ENCODE measurements around the gene DHRS7C.
A peak's percentile ranks its signal among the peaks of the same experiment; 100 is the strongest.

The DHRS7C gene

GRCh38 chr17:9809409-9809808, 18.0 kb upstream of the DHRS7C start:
- no peaks in the 10 kb centered on the region for H3K79me2 ChIP-seq (ENCODE audit: control insufficient read depth, insufficient read depth, low read length, poor library complexity)
- no peak overlapping the region for H4K8ac ChIP-seq (ENCODE audit: low read depth, low read length)
- no peak overlapping the region for H4K91ac ChIP-seq (ENCODE audit: low read depth, low read length)
- H3K9ac ChIP-seq (ENCODE audit: low read length) = no peak overlapping the region
- H4K12ac ChIP-seq (ENCODE audit: low read depth, low read length) = no peak overlapping the region
- H2BK5ac ChIP-seq (ENCODE audit: low read depth, low read length, poor library complexity) = no peak overlapping the region
- H3K79me1 ChIP-seq (ENCODE audit: low read length) = peaks cover 2% of the 10 kb centered on the region
- WGBS (ENCODE audit: extremely low coverage, insufficient coverage, insufficient read length) = no CpG with 5 or more reads among the region's 8 CpGs
- H3K4ac ChIP-seq (ENCODE audit: low read depth, low read length) = no peak overlapping the region
- H2AK5ac ChIP-seq (ENCODE audit: low read length) = no peak overlapping the region
- no peak overlapping the region for H2BK12ac ChIP-seq (ENCODE audit: low read length)
- no peaks in the 10 kb centered on the region for H3K9me3 ChIP-seq (ENCODE audit: insufficient read depth, low read depth, low read length)
- DNase-seq = no peak
- H3K4me1 ChIP-seq (ENCODE audit: control insufficient read depth in 1 of 2, insufficient read depth in 2 of 2, low read length in 2 of 2) = no peaks in the 10 kb centered on the region
- no peak overlapping the region for H3K4me2 ChIP-seq (ENCODE audit: low read length)
- H2AFZ ChIP-seq (ENCODE audit: insufficient read depth, low read length, poor library complexity) = no peak overlapping the region
- no peak overlapping the region for H3K27ac ChIP-seq (ENCODE audit: low read depth, low read length)
- no peaks in the 10 kb centered on the region for H3K36me3 ChIP-seq (ENCODE audit: control insufficient read depth in 1 of 2, insufficient read depth in 2 of 2, low read length in 2 of 2)
- H2BK120ac ChIP-seq (ENCODE audit: insufficient read depth, low read length, poor library complexity) = no peak overlapping the region
- no peak overlapping the region for H3K18ac ChIP-seq (ENCODE audit: low read length)
- H3K27me3 ChIP-seq (ENCODE audit: insufficient read depth, low read length) = no peaks in the 10 kb centered on the region
- H3K4me3 ChIP-seq (ENCODE audit: low read depth, low read length) = no peak overlapping the region
- no peak overlapping the region for H3K23ac ChIP-seq (ENCODE audit: low read length)
- H3K14ac ChIP-seq (ENCODE audit: low read length) = no peak overlapping the region

GRCh38 chr17:9806699-9807098, 15.3 kb upstream of the DHRS7C start:
- DNase-seq = no peak
- Histone ChIP-seq H3K4me3 (ENCODE audit: low read depth, low read length) (no peak overlapping the region), H3K4ac (ENCODE audit: low read depth, low read length) (no peak overlapping the region), H2BK120ac (ENCODE audit: insufficient read depth, low read length, poor library complexity) (no peak overlapping the region), H4K12ac (ENCODE audit: low read depth, low read length) (no peak overlapping the region), H2BK5ac (ENCODE audit: low read depth, low read length, poor library complexity) (no peak overlapping the region), H2AFZ (ENCODE audit: insufficient read depth, low read length, poor library complexity) (no peak overlapping the region), H3K27ac (ENCODE audit: low read depth, low read length) (no peak overlapping the region), H4K91ac (ENCODE audit: low read depth, low read length) (no peak overlapping the region), H3K79me1 (ENCODE audit: low read length) (peaks cover 4% of the 10 kb centered on the region), H3K4me1 (ENCODE audit: control insufficient read depth in 1 of 2, insufficient read depth in 2 of 2, low read length in 2 of 2) (peaks cover 3% of the 10 kb centered on the region in 2 experiments), H2BK12ac (ENCODE audit: low read length) (no peak overlapping the region), H3K9me3 (ENCODE audit: insufficient read depth, low read depth, low read length) (no peaks in the 10 kb centered on the region), H3K27me3 (ENCODE audit: insufficient read depth, low read length) (no peaks in the 10 kb centered on the region), H2AK5ac (ENCODE audit: low read length) (no peak overlapping the region), H3K9ac (ENCODE audit: low read length) (no peak overlapping the region), H3K79me2 (ENCODE audit: control insufficient read depth, insufficient read depth, low read length, poor library complexity) (no peaks in the 10 kb centered on the region), H4K8ac (ENCODE audit: low read depth, low read length) (no peak overlapping the region), H3K18ac (ENCODE audit: low read length) (no peak overlapping the region), H3K4me2 (ENCODE audit: low read length) (no peak overlapping the region), H3K36me3 (ENCODE audit: control insufficient read depth in 1 of 2, insufficient read depth in 2 of 2, low read length in 2 of 2) (no peaks in the 10 kb centered on the region), H3K23ac (ENCODE audit: low read length) (no peak overlapping the region), H3K14ac (ENCODE audit: low read length) (no peak overlapping the region)
- WGBS (ENCODE audit: extremely low coverage, insufficient coverage, insufficient read length) = no CpG with 5 or more reads among the region's 6 CpGs

GRCh38 chr17:9805769-9806168, 14.4 kb upstream of the DHRS7C start:
- no CpG with 5 or more reads among the region's 4 CpGs for WGBS (ENCODE audit: extremely low coverage, insufficient coverage, insufficient read length)

GRCh38 chr17:9802697-9803096, 11.3 kb upstream of the DHRS7C start:
- Histone ChIP-seq H3K4ac (ENCODE audit: low read depth, low read length) (no peak overlapping the region), H4K91ac (ENCODE audit: low read depth, low read length) (no peak overlapping the region), H3K23ac (ENCODE audit: low read length) (no peak overlapping the region), H3K27me3 (ENCODE audit: insufficient read depth, low read length) (no peaks in the 10 kb centered on the region), H3K27ac (ENCODE audit: low read depth, low read length) (peak overlapping the region; percentile 35), H3K36me3 (ENCODE audit: control insufficient read depth in 1 of 2, insufficient read depth in 2 of 2, low read length in 2 of 2) (no peaks in the 10 kb centered on the region), H2AK5ac (ENCODE audit: low read length) (no peak overlapping the region), H4K12ac (ENCODE audit: low read depth, low read length) (no peak overlapping the region), H3K79me2 (ENCODE audit: control insufficient read depth, insufficient read depth, low read length, poor library complexity) (no peaks in the 10 kb centered on the region), H3K9ac (ENCODE audit: low read length) (no peak overlapping the region), H3K79me1 (ENCODE audit: low read length) (peaks cover 2% of the 10 kb centered on the region), H2AFZ (ENCODE audit: insufficient read depth, low read length, poor library complexity) (no peak overlapping the region), H2BK12ac (ENCODE audit: low read length) (peak overlapping the region; percentile 3), H2BK5ac (ENCODE audit: low read depth, low read length, poor library complexity) (no peak overlapping the region), H4K8ac (ENCODE audit: low read depth, low read length) (no peak overlapping the region), H3K4me1 (ENCODE audit: control insufficient read depth in 1 of 2, insufficient read depth in 2 of 2, low read length in 2 of 2) (peaks cover 3% of the 10 kb centered on the region in 2 experiments), H3K14ac (ENCODE audit: low read length) (no peak overlapping the region), H3K9me3 (ENCODE audit: insufficient read depth, low read depth, low read length) (no peaks in the 10 kb centered on the region), H3K4me3 (ENCODE audit: low read depth, low read length) (no peak overlapping the region), H3K4me2 (ENCODE audit: low read length) (no peak overlapping the region), H3K18ac (ENCODE audit: low read length) (no peak overlapping the region), H2BK120ac (ENCODE audit: insufficient read depth, low read length, poor library complexity) (no peak overlapping the region)
- DNase-seq = peak in 1 of 2 donors; percentile 44
- no CpG with 5 or more reads among the region's 4 CpGs for WGBS (ENCODE audit: extremely low coverage, insufficient coverage, insufficient read length)

More at GRCh38 chr17:9805769-9806168, 14.4 kb upstream of the DHRS7C start:
- H3K23ac ChIP-seq (ENCODE audit: low read length) = no peak overlapping the region
- no peak overlapping the region for H2AFZ ChIP-seq (ENCODE audit: insufficient read depth, low read length, poor library complexity)
- no peak overlapping the region for H3K9ac ChIP-seq (ENCODE audit: low read length)
- no peak overlapping the region for H4K8ac ChIP-seq (ENCODE audit: low read depth, low read length)
- H3K9me3 ChIP-seq (ENCODE audit: insufficient read depth, low read depth, low read length) = no peaks in the 10 kb centered on the region
- no peak overlapping the region for H3K14ac ChIP-seq (ENCODE audit: low read length)
- H2AK5ac ChIP-seq (ENCODE audit: low read length) = no peak overlapping the region
- no peaks in the 10 kb centered on the region for H3K27me3 ChIP-seq (ENCODE audit: insufficient read depth, low read length)
- no peak for DNase-seq
- H2BK5ac ChIP-seq (ENCODE audit: low read depth, low read length, poor library complexity) = no peak overlapping the region
- H3K4me3 ChIP-seq (ENCODE audit: low read depth, low read length) = no peak overlapping the region
- H2BK12ac ChIP-seq (ENCODE audit: low read length) = no peak overlapping the region
- peaks cover 4% of the 10 kb centered on the region for H3K79me1 ChIP-seq (ENCODE audit: low read length)
- no peaks in the 10 kb centered on the region for H3K36me3 ChIP-seq (ENCODE audit: control insufficient read depth in 1 of 2, insufficient read depth in 2 of 2, low read length in 2 of 2)
- H3K4me2 ChIP-seq (ENCODE audit: low read length) = no peak overlapping the region
- no peak overlapping the region for H4K12ac ChIP-seq (ENCODE audit: low read depth, low read length)
- no peak overlapping the region for H3K4ac ChIP-seq (ENCODE audit: low read depth, low read length)
- H3K79me2 ChIP-seq (ENCODE audit: control insufficient read depth, insufficient read depth, low read length, poor library complexity) = no peaks in the 10 kb centered on the region
- no peak overlapping the region for H4K91ac ChIP-seq (ENCODE audit: low read depth, low read length)
- peaks cover 3% of the 10 kb centered on the region in 2 experiments for H3K4me1 ChIP-seq (ENCODE audit: control insufficient read depth in 1 of 2, insufficient read depth in 2 of 2, low read length in 2 of 2)
- no peak overlapping the region for H3K18ac ChIP-seq (ENCODE audit: low read length)
- H2BK120ac ChIP-seq (ENCODE audit: insufficient read depth, low read length, poor library complexity) = no peak overlapping the region
- H3K27ac ChIP-seq (ENCODE audit: low read depth, low read length) = no peak overlapping the region

Measured in trophoblast cell (in vitro differentiated cells and primary cell).